ENCODE results near the gene LRRK1. TPM values are rescaled to one million over a fixed set of nuclear protein-coding genes. Genes with fewer than 3 reads are reported as not detected.

LRRK1 gene
- total RNA-seq, 4 donors from 2014 or later: 9.4 to 35.5 (median 16.9) TPM

DNA sequence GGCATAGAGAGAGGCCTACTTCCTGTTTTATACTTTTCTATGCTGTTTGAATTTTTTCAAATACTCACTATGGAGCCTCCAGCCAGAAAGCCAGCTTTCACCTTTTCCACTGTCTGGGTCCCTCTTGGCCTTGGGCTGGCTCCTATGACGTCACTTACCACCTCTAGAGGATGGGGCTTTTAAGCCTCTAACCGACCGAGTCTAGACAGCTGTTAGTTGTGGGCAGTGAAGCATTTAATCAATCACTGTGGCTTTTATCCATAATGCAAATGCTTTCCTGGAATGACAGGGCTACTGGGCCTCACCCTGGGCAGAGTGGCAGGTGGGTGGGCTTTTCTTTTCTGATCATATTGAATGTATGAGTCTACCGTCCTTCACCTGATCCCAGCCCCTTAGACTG lies 61.9 kb downstream of the LRRK1 start:
- ATAC-seq (ENCODE audit: low FRiP score): no peak
- TF ChIP-seq, protein P1, sequence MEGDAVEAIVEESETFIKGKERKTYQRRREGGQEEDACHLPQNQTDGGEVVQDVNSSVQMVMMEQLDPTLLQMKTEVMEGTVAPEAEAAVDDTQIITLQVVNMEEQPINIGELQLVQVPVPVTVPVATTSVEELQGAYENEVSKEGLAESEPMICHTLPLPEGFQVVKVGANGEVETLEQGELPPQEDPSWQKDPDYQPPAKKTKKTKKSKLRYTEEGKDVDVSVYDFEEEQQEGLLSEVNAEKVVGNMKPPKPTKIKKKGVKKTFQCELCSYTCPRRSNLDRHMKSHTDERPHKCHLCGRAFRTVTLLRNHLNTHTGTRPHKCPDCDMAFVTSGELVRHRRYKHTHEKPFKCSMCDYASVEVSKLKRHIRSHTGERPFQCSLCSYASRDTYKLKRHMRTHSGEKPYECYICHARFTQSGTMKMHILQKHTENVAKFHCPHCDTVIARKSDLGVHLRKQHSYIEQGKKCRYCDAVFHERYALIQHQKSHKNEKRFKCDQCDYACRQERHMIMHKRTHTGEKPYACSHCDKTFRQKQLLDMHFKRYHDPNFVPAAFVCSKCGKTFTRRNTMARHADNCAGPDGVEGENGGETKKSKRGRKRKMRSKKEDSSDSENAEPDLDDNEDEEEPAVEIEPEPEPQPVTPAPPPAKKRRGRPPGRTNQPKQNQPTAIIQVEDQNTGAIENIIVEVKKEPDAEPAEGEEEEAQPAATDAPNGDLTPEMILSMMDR (IDR thresholded peaks at IDR 0.05): no peak

DNA sequence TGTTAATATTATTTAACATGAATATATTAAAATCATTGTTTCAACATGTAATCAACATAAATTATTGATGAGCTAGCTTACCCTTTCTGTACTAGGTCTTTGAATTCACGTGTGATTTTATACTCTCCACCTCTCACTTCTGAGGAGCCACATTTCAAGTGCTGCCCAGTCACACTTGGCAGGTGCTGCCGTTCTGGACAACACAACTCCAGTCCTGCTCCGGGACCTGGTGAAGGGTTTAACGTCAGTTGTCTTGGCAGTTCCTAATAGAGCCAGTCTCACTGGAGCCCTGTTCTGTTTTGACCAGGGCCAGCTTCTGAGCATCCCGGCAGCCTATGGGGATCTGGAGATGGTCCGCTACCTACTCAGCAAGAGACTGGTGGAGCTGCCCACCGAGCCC lies 64.1 kb downstream of the LRRK1 start:
- TF ChIP-seq, protein P1 (IDR thresholded peaks at IDR 0.05): no peak
- no peak for DNase-seq (ENCODE audit: low spot score)
- ATAC-seq (ENCODE audit: low FRiP score): no peak

More for the DNA sequence above, 61.9 kb downstream of the LRRK1 start:
- DNase-seq (ENCODE audit: low spot score): no peak

- DNase-seq (ENCODE audit: low spot score): no peak
- TF ChIP-seq, protein P1 (IDR thresholded peaks at IDR 0.05): no peak
- no peak for ATAC-seq (ENCODE audit: low FRiP score)
These were observed 66.2 kb downstream of the LRRK1 start for GRCh38 chr15:100985401-100985800.

DNA sequence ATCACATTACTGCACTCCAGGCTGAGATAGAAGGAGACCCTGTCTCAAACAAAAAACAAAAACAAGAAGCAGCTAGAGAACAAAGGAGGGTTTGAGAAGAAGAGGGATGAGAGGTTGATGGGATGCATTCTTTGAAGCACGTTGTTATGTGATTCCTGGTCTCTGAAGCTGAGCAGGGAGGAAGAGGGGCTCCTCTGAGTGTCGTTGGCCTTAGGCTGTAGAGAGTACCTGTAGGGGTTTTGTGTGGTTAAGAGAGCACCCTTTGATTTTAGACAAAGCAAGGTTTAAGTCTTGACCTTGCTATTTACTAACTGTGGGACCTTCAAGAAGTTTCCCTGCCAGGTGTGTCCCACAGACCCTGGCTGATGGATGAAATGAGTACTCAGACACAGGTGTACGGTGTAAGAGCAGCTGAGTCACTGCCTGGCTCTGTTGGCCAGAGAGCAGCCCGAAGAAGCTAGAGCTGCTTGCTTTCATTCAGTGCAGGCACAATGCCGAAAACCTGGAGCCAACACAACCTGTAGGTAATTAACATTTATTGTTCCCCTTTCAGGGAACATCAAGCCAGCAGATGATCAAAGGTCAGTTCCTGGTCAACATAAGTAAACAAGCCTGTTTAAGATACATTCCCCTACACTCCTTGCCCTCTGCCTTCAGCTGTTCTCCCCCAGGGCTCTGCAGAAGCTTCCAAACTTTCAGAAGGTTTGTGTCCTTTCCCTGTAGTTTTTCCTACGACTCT lies 67.2 kb downstream of the LRRK1 start:
- DNase-seq (ENCODE audit: low spot score): no peak
- no peak for ATAC-seq (ENCODE audit: low FRiP score)

DNA sequence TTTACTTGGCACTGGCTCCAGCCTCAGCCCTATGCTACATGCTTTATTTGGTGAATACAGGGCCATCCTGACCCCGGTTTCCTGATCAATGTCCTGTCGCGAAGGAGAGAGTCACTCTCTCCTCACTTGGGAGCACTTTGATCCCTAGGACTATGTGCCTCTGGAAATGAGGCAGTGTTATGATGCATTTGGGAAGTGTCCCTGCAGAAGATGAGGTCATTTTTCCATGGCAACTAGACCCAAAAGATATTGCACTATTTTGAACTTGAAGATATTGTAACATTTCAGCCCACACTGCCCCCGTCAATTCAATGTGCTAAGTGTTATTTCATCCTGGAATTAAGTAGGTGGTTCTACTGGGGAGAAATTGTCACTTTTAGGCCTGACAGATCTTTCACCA lies 68.0 kb downstream of the LRRK1 start:
- TF ChIP-seq, protein P1 (IDR thresholded peaks at IDR 0.05): no peak
- peak; percentile 19 for ATAC-seq (ENCODE audit: low FRiP score)
- no peak for DNase-seq (ENCODE audit: low spot score)

More for the DNA sequence above, 67.2 kb downstream of the LRRK1 start:
- TF ChIP-seq, protein P1 (IDR thresholded peaks at IDR 0.05): no peak

- DNase-seq (ENCODE audit: low spot score) (no peak), ATAC-seq (ENCODE audit: low FRiP score) (no peak)
- TF ChIP-seq, protein P1 (IDR thresholded peaks at IDR 0.05): no peak
These were observed 69.1 kb downstream of the LRRK1 start for GRCh38 chr15:100988297-100988696.

DNA sequence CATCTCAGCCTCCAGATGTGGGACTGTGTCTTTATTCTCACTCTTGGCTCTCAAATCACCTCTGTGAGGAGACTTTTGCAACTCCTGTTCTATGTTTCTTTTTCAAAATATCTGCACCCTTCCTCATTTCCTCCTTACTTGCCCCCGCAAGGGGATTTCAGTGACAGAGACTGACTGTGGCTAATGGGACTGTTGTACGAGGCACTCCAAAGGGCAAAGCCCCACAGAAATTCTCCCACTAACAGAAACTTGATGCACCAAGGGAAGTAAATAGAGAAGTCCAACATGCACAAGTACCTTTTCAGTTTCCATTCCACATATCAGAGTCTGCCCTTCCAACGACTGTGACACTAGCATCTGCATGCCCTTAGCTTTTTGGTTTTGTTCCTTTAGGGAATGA lies 69.7 kb downstream of the LRRK1 start:
- DNase-seq (ENCODE audit: low spot score) (no peak), ATAC-seq (ENCODE audit: low FRiP score) (no peak)
- TF ChIP-seq, protein P1 (IDR thresholded peaks at IDR 0.05): no peak
